Stimulated activated CD8-positive, alpha-beta memory T cell treated with anti-CD3 and anti-CD28 coated beads, Interleukin-12 subunit alpha, Interleukin-12 subunit beta, amount 100 ng/mL, for 1 hour (primary cell): Measurements from ENCODE around the gene TGFBR1.

Experiments
- DNase-seq: peaks from one replicate; pipeline ENCODE4 v3.0.0-alpha.2; 2020; ENCODE audit warnings: low read depth

TGFBR1 gene

GRCh38 chr9:99171225-99172123 is 66.6 kb downstream of the TGFBR1 start:
- no peak for DNase-seq

DNA sequence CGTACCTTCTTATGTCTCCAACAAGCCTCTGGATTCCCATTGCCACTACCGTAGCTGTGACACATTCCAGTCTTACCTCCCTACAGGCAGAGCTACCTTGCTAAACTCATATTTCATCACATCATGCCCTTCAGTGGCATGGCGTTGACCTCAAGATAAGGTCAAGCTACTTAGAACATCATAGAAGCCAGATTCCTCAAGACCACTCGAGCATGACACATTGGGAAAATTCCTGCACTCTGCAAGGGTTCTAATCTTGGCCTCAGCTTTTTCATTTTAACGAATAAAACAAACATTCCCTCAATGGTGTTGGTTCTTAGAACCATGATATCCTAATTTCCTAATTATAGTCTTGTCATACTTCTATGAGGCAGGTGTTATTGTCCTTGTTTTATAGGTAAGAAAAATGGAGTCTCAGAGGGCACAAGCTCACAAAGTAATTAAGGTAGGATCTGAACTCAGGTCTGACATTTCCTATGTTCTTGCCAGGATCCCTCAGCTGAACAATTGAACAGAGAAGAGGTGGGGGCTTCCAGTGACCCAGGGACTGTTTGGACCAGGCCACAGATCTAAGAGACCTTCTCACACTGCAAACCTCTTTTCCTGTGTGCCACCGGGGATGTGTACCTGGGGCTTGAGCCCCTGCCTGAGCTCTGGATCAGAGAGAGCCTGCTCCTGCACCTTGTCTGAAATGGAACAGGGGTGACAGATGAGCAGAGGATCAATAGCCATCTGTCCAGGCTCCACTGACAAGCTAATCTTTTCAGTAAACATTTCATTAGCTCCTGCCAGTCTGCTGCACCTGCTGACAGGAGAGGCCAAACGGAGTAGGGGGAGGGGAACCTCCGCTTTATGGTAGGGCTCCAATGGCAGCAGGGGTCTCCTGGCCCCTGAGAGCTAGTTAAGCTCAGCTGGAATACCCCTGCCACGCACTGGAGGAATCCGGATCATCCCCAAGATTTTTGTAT is 67.5 kb downstream of the TGFBR1 start:
- DNase-seq = no peak

DNA sequence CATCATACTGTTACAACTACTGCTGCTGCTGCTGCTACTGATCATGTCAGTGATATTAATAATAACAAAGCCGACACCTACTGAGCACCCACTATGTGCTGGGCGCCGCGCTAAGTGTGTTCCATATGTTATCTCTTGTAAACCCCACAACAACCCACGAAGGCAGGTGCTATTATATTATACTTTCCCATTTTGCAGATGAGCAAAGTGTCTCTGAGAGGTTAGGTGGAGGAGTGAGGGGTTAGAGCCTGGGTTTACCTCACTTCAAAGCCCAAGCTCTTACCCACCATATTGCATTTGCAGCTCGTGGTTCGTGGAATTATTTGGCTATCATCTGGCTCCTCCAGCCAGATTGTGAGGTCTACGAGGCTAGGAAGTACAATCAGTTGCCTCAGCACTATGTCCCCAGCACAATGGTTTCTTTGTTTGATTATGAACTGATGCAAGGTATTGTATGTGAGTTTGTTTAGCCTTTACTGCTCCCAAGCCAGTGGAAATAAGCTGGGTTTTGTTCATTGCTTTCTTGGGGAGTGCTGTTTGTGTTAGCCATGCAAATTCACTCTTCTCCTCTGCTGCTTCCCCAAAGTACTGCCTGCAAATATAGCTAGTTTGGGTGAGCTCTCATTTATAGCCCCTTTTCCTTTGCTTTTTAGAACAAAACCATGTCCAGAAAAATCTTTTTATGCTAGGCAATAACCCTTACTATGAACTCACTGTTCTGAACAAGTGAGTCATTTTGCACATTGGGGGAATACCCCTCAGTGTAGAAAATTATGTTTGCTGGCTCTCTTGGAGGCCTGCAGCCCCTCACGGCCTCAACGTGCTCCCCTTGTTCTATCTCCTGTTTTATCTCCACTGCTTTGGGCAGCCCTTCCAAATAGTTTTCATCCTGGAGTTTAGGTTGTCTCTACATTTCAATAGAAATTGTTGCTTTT is 68.9 kb downstream of the TGFBR1 start:
- DNase-seq = no peak

- no peak for DNase-seq
Observed at GRCh38 chr9:99176527-99177013, 71.7 kb downstream of the TGFBR1 start.

DNA sequence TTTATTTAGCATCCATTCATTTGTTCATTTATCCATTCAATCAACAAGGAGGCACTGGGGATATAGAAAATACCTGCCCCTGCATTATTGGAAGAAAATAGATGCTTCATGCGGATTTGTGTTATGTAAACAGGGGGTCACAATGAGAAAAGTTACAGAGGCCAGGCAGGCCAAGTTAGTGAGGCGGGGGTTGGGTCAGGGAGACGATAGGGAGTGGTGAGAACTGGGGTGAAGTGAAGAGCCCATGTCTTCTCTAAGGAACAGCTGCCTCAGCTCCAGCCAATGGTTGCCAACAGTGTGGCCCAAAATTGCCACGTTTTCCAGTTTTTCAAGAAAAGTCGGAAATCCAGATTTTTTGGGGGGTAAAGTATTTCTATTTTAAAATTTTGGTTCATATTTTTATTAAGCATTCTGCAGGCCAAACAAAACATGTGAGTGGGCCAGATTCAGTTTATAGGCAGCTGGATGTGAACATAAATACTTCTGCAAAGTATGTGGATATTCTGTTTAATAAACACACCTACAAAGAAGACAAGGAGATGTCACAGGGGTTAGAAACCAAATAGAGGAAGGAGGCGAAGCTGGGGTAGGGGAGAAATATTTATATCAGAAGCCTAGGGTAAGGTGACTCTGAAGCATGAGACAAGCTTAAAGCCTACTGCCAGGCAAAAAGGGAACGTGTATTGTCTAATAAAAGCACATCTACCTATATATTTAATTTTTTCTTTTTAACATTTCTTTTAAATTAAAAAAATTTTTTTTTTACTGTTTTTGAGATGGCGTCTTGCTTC is 72.9 kb downstream of the TGFBR1 start:
- no peak for DNase-seq

DNA sequence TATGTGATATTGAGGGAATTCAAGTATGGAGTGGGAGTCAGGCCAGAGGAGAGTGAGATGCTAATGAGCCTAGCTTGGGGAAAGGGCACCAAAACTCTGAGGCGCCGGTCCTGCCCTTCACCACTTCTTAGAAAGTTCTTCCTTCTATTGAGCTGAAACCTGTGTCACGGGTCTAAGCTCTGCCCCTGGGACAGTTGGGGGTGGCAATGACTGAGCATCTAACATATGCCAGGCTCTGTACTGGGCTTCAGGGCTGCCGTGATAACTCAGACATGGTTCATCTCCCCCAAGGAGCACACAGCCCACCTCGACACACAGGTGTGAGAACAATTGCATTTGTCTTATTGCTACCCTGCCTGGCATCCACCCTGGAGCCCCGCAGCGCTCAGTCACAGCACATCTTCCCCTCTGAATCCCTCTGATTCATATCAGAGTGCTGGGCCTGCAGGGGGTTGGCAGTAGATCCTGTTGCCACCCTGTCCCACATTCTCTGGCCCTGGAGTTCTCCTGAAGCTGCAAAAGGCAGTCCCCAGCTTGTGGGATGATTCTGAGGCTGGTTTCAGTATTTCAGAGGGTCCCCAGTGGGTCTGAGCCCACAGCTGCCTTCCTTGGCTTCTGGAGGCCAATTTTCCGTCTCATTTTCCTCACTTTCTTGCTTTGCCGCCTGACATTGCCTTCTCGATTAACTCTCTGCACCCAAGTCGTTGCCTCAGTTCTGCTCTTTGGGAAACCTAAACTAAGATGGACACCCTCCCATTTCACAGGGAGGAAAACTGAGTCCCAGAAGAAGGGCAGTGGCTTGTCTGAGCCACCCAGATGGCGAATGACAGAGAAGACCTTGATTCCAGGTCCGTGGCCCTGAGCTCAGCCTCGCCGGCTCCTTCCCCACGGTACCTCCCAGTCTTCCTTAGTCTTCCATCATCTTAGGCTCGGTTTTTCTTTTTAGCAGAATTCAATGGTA is 74.3 kb downstream of the TGFBR1 start:
- no peak for DNase-seq

GRCh38 chr9:99180199-99180598 is 75.3 kb downstream of the TGFBR1 start:
- DNase-seq = no peak

- DNase-seq = no peak
Observed at GRCh38 chr9:99180662-99181061, 75.7 kb downstream of the TGFBR1 start.

- no peak for DNase-seq
Observed at GRCh38 chr9:99181206-99181605, 76.3 kb downstream of the TGFBR1 start.

- DNase-seq = no peak
Observed at GRCh38 chr9:99181621-99182020, 76.7 kb downstream of the TGFBR1 start.

DNA sequence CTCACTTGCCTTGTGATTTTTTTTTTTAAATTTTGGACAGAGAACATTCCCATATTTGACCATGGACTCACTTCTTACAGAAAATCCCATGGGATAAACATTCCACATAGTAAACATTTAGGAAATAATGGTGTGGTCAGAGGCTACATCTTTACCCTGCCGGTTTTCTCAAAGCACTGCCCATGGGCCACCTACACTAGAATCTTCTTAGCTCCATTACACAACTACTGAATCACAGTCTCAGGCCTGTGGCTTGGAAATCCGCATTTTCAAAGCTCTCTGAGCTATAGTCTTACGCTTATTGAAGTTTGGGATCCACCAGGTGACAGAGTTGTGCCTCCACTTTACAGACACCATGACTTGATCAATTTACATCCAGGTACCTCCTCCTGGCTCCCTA is 77.4 kb downstream of the TGFBR1 start:
- DNase-seq = no peak

- DNase-seq = no peak
Observed at GRCh38 chr9:99183616-99184015, 78.7 kb downstream of the TGFBR1 start.

DNA sequence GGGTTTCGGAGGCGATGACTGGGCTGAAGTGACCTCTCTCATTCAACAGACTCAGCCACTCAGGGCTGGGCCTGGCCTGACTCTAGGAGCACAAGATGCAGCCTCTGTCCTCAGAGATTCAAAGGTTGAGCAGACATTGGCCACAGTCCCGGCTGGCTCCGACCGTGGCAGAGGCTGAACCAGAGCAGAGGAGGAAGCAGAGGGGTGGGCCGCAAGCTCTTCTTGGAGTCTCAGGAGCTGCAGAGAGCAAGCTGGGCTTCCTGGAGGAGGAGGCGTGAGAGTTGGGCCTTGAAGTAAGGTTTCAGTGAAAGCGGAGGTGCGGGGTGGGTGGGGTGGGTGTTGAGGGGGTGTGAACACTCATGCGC is 79.2 kb downstream of the TGFBR1 start:
- no peak for DNase-seq

DNA sequence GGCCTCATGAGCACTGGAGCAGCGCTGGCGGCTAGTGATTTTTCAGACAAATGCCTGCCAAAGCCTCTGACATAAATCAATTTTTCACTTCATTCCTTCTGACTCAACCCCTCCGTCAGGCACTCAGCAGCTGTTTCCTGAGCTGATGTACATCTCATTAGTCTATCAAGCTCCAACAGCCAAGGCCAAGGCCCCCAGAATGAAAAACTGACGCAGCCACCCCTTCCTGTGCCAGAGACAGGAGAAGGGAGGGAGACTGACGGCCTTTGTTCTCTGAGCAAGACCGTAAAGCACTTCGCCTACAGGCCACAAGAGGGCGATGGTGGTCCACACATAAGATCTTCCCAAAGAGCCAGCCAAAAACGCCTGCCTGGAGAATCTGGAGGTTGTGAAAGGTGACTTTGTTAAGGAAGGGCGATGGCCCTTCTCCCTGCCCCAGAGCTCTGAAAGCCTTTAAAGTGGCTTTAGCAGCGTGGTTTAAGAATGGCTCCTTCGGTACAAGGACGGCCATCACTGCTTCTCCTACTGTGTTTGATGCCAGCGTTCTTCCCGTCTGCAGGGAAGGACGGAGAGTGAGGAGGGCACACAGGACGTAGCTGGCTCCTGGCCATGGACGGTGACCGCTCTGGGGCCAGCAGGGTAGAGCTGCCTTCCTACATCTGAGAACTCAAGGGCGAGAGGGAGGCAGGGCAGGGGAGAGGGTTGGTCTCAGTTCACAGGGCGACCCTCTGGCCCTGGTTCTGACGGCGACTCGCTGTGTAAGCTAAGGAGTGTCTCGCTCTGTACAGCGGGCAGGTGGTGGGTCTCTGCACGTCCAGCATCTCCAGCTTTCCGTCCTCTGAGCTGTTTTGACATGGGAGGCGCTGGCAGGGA is 79.8 kb downstream of the TGFBR1 start:
- peak; percentile 55 for DNase-seq

GRCh38 chr9:99185348-99185632 is 80.4 kb downstream of the TGFBR1 start:
- no peak for DNase-seq

GRCh38 chr9:99185934-99186333 is 81.0 kb downstream of the TGFBR1 start:
- DNase-seq = no peak

DNA sequence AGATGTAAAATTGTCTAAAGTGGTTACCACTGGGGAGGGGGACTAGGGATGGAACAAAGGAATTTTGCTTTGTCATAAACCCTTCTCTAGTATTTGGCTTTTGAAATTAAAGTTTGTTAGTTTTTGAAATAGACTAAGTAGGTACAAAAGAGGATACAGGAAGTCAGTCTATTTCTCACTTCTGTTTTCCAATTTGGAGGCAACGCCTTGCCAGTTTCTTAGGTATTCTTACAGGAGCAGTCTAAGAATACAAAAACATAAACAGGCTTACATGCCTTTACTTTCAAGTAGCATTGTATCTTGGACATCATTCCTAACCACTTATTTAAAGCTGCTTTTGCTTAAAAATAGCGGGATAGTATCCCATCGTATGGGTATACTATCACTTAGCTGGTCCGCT is 82.4 kb downstream of the TGFBR1 start:
- DNase-seq = no peak

DNA sequence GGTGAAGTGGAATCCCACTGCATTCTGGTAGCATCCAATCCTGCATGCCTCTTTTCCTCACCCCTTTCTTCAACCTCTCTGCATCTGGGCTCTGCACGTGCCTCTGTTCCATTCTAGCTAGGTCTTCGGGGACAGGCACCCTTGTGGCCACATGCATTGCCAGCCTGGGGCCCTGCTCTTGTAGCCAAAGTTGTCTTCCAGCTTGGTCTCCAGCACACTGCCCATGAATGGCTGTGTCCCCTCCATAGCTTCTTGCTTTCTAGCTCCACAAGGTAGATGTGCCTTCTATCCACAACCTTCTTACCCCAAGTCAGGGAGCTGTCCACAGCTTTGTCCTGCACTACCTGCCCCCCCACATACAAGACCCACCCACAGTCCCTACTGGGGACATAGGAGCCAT is 84.3 kb downstream of the TGFBR1 start:
- no peak for DNase-seq
